Right atrium auricular region (tissue), 2 donors: ENCODE measurements around the gene LHX4. TPM values are rescaled to one million over a fixed set of nuclear protein-coding genes. Genes with fewer than 3 reads are reported as not detected.
"Not testable (repeated sequence)": the region's sequence is repeated elsewhere in the genome, so short reads cannot be mapped to it uniquely, and the experiment has no call there.

Source experiments
- DNase-seq: peaks from one replicate; pipeline ENCODE4 v3.0.0-alpha.2; 2019; ENCODE audit warnings: low spot score
- H3K27ac ChIP-seq, 2 donors: fragments of 200-600 bp; sonication (generic); 1 replicate in 1 of 2; 2 replicates in 1 of 2; pipeline ENCODE4 v1.5.1; 2016 to 2019
- H3K27me3 ChIP-seq, 2 donors: fragments of 200-600 bp; sonication (generic); one replicate each; pipeline versions ENCODE4 v1.5.1 to v1.6.0; 2017 to 2019
- H3K36me3 ChIP-seq: fragments of 200-600 bp; sonication (generic); one replicate; pipeline ENCODE4 v1.5.1; 2016
- H3K4me1 ChIP-seq, 2 donors: fragments of 200-600 bp; sonication (generic); one replicate each; pipeline versions ENCODE4 v1.5.1 to v1.6.0; 2017 to 2019
- H3K4me3 ChIP-seq, 2 donors: fragments of 200-600 bp; sonication (generic); 1 replicate in 1 of 2; 2 replicates in 1 of 2; pipeline ENCODE4 v1.5.1; 2017 to 2019; ENCODE audit warnings: mild to moderate bottlenecking in 1 of 2, moderate library complexity in 1 of 2
- H3K9me3 ChIP-seq, 2 donors: fragments of 200-600 bp; sonication (generic); one replicate each; pipeline ENCODE4 v1.5.1; 2019
- CTCF ChIP-seq, 2 donors: fragments of 200-600 bp; sonication (generic); IDR thresholded peaks; one replicate each; pipeline ENCODE4 v1.5.1; 2019; ENCODE audit warnings: antibody characterized with exemption in 2 of 2
- total RNA-seq, 2 donors: library from RNA; depleted of rRNA; stranded (reverse); fragments of >200 nt; gene quantifications; one replicate each; pipeline ENCODE4 v1.1.0, GENCODE V29; 2016

LHX4 gene
- total RNA-seq, 2 donors from 2014 or later, result not detected

DNA sequence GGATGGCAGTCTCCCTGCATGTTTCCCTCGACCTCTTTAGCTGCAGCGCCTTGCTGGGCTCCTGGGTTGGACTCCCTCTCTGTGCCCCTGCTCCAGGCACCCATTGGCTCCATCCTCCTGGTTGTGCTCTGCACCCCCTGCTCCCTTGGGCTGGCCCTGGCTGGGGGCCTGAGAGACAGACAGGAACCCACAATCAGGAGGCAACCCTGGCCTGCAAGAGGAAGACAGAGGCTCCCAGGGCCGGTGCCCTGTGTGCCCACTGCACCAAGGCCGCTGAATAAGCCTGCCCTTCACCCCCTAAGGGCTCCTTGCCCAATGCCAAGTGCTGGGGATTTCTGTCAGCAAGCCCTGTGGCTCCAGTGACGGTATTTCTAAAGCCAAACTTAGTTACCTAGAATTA is 31.5 kb upstream of the LHX4 start:
- DNase-seq, result no peak
- H3K9me3 ChIP-seq, result no peaks in the 10 kb centered on the region
- no peak for TF ChIP-seq CTCF (IDR thresholded peaks at IDR 0.05)
- H3K27me3 ChIP-seq, result no peaks in the 10 kb centered on the region
- no peak overlapping the region for H3K4me3 ChIP-seq
- no peaks in the 10 kb centered on the region for H3K4me1 ChIP-seq
- H3K27ac ChIP-seq, result no peak overlapping the region
- H3K36me3 ChIP-seq, result peaks cover 37% of the 10 kb centered on the region

DNA sequence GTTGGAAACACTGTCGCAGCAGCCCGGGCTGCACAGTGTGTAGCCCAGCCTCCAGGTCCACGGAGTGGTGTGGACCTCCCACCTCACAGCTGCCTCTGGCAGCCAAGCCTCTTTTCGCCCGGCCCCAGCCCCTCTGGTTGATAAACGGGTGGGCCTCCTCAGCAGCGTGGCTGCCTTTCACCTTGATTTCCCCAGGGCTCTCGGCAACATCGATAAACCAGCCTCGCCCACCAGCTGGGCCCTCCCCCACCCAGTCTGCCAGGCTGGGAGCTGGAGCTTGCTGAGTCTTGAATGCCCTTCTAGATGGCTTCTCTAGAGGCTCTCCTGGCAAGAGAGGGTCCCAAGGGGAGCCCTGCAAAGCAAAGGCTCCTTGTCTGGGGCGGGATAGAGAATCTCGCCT is 31.0 kb upstream of the LHX4 start:
- Histone ChIP-seq H3K36me3 (peaks cover 37% of the 10 kb centered on the region), H3K4me3 (no peak overlapping the region), H3K27me3 (no peaks in the 10 kb centered on the region), H3K27ac (no peak overlapping the region), H3K9me3 (no peaks in the 10 kb centered on the region), H3K4me1 (no peaks in the 10 kb centered on the region)
- no peak for DNase-seq
- no peak for TF ChIP-seq CTCF (IDR thresholded peaks at IDR 0.05)

DNA sequence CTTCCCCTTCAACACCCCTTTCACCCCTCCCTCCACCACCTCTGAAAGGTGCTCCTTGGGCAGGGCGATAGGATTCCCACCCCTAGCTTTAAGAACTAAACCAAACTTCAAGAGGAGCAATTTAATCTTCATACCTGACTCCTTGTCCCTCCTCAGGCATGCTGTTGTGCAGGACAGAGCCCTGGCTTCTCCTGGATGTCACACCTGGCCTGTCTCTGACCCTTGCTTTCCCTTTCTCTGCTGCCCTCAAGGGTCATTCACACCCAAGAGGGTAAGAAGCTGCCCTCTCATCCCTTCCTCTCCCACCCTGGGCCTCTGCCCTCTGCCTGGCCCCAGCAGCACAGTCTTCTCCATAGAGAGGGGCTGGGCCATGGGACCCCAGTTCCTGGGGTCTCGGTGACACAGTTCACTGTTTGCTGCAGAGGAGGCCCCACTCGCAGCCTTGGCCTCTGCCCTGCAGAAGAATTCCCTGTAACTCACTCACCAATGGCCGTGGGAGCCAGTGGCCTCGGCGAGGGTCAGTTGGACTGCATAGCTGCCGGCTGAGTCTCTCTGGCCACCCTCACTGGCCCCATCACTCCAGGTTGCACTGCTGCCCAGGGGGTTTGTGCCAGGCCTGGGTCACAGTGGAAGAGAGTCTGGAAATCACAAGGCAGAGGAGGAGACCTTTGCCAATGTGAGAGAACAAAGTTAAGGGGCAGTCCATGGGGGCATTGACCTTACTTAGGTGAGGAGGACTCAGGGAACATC is 28.4 kb upstream of the LHX4 start:
- Histone ChIP-seq H3K27me3 (no peaks in the 10 kb centered on the region), H3K9me3 (no peaks in the 10 kb centered on the region), H3K4me3 (no peak overlapping the region), H3K36me3 (peaks cover 19% of the 10 kb centered on the region), H3K27ac (no peak overlapping the region), H3K4me1 (no peaks in the 10 kb centered on the region)
- DNase-seq, result no peak
- no peak for TF ChIP-seq CTCF (IDR thresholded peaks at IDR 0.05)

- not testable (repeated sequence) for H3K27me3 ChIP-seq, H3K4me3 ChIP-seq, H3K27ac ChIP-seq, DNase-seq, H3K9me3 ChIP-seq, H3K4me1 ChIP-seq
- peaks cover 11% of the 10 kb centered on the region for H3K36me3 ChIP-seq
Measured at GRCh38 chr1:180202588-180202987, 27.5 kb upstream of the LHX4 start.

GRCh38 chr1:180204231-180204630 is 25.8 kb upstream of the LHX4 start:
- no peaks in the 10 kb centered on the region for H3K9me3 ChIP-seq
- H3K27me3 ChIP-seq, result no peaks in the 10 kb centered on the region
- DNase-seq, result no peak
- no peaks in the 10 kb centered on the region for H3K36me3 ChIP-seq
- no peak overlapping the region for H3K27ac ChIP-seq
- TF ChIP-seq CTCF (IDR thresholded peaks at IDR 0.05), result no peak
- H3K4me1 ChIP-seq, result no peaks in the 10 kb centered on the region
- H3K4me3 ChIP-seq, result no peak overlapping the region

GRCh38 chr1:180206581-180206980 is 23.5 kb upstream of the LHX4 start:
- DNase-seq, result no peak
- TF ChIP-seq CTCF (IDR thresholded peaks at IDR 0.05), result no peak
- no peaks in the 10 kb centered on the region for H3K36me3 ChIP-seq
- no peak overlapping the region for H3K27ac ChIP-seq
- H3K9me3 ChIP-seq, result no peaks in the 10 kb centered on the region
- H3K4me1 ChIP-seq, result no peaks in the 10 kb centered on the region
- H3K4me3 ChIP-seq, result no peak overlapping the region
- no peaks in the 10 kb centered on the region for H3K27me3 ChIP-seq
